ENCODE results near the gene GDAP1L1. TPM values are rescaled to one million over a fixed set of nuclear protein-coding genes. Genes with fewer than 3 reads are reported as not detected.
"Not testable (repeated sequence)": the region's sequence is repeated elsewhere in the genome, so short reads cannot be mapped to it uniquely, and the experiment has no call there.

The GDAP1L1 gene
- total RNA-seq, 1 donor from 2014 or later, result 1.1 TPM

- Mint-ChIP-seq H3K4me1 (ENCODE audit: low read depth) (no peaks in the 10 kb centered on the region), H3K4me3 (ENCODE audit: low read depth) (no peak overlapping the region), H3K9me3 (ENCODE audit: low read depth) (no peaks in the 10 kb centered on the region), H3K27ac (no peak overlapping the region), H3K36me3 (ENCODE audit: insufficient read depth) (no peaks in the 10 kb centered on the region), H3K27me3 (no peaks in the 10 kb centered on the region)
- DNase-seq (ENCODE audit: low spot score, unreplicated experiment), result no peak
- TF ChIP-seq, protein P1, sequence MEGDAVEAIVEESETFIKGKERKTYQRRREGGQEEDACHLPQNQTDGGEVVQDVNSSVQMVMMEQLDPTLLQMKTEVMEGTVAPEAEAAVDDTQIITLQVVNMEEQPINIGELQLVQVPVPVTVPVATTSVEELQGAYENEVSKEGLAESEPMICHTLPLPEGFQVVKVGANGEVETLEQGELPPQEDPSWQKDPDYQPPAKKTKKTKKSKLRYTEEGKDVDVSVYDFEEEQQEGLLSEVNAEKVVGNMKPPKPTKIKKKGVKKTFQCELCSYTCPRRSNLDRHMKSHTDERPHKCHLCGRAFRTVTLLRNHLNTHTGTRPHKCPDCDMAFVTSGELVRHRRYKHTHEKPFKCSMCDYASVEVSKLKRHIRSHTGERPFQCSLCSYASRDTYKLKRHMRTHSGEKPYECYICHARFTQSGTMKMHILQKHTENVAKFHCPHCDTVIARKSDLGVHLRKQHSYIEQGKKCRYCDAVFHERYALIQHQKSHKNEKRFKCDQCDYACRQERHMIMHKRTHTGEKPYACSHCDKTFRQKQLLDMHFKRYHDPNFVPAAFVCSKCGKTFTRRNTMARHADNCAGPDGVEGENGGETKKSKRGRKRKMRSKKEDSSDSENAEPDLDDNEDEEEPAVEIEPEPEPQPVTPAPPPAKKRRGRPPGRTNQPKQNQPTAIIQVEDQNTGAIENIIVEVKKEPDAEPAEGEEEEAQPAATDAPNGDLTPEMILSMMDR (IDR thresholded peaks at IDR 0.05; ENCODE audit: unreplicated experiment), result no peak
Observed at GRCh38 chr20:44319839-44320422, 72.8 kb downstream of the GDAP1L1 start.

DNA sequence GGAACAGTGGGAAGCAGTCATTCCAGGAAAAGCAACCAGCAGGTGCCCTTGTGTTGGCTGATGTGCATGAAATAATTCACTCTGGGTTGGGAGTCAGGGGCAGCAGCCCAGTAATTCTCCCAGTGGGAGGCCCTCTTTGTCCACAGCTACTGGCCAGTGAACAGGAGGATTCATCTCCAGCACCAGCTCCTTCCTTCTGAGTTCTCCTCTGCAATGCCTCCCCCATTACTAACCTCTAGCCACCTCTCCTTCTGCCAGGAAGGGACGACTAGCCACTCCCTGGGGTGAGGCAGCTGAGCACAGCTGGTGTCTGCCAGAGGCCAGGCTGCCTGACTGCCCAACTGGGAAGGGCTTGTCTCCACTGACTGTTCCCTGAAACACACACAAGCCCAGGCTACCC is 77.2 kb downstream of the GDAP1L1 start:
- no peak overlapping the region for H3K27ac Mint-ChIP-seq
- H3K27me3 Mint-ChIP-seq, result peaks cover 3% of the 10 kb centered on the region
- no peak overlapping the region for H3K4me3 Mint-ChIP-seq (ENCODE audit: low read depth)
- H3K4me1 Mint-ChIP-seq (ENCODE audit: low read depth), result no peaks in the 10 kb centered on the region
- DNase-seq (ENCODE audit: low spot score, unreplicated experiment), result no peak
- H3K9me3 Mint-ChIP-seq (ENCODE audit: low read depth), result no peaks in the 10 kb centered on the region
- no peaks in the 10 kb centered on the region for H3K36me3 Mint-ChIP-seq (ENCODE audit: insufficient read depth)
- TF ChIP-seq, protein P1 (IDR thresholded peaks at IDR 0.05; ENCODE audit: unreplicated experiment), result no peak

DNA sequence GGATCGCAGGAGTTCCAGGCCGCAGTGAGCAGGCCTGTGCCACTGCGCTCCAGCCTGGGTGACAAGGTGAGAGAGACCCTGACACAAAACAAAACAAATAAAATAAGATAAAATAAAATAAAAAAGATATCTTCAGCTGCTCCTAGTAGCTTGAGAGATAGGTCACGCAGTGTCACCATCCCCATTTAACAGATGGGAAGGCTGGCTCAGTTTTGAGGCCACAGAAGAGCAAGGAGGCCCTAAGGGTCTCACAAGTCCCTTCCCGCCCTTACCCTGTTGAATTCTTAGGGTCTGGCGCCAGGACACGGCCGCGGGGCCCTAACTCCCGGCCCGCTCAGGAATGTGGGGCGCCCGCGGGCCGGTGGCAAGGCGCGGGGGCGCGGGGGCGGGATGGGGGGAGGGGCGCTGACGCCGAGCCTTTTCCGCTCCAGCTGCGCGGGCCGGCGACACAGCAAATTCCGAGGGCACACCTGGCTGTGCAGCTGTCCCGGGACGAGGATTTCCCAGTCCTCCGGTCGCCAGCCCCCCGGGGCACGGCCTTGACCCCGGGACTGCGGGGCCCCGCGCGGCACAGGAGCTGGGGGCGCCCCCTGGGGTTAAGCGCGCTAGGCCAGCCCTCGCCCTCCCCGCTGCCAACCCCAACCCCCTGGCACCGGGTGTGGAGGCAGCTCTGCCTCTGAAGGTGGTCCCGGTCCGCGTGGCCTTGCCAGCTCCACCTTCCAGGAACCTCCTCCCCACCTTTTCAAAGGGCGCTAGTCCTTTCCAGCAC is 79.5 kb downstream of the GDAP1L1 start:
- TF ChIP-seq, protein P1 (IDR thresholded peaks at IDR 0.05; ENCODE audit: unreplicated experiment), result peak; percentile 18
- H3K36me3 Mint-ChIP-seq (ENCODE audit: insufficient read depth), result no peaks in the 10 kb centered on the region
- no peak overlapping the region for H3K4me3 Mint-ChIP-seq (ENCODE audit: low read depth)
- no peak overlapping the region for H3K27ac Mint-ChIP-seq
- H3K27me3 Mint-ChIP-seq, result peaks cover 3% of the 10 kb centered on the region
- no peaks in the 10 kb centered on the region for H3K9me3 Mint-ChIP-seq (ENCODE audit: low read depth)
- no peak for DNase-seq (ENCODE audit: low spot score, unreplicated experiment)
- H3K4me1 Mint-ChIP-seq (ENCODE audit: low read depth), result no peaks in the 10 kb centered on the region

- H3K27me3 Mint-ChIP-seq; H3K36me3 Mint-ChIP-seq (ENCODE audit: insufficient read depth); H3K4me1 Mint-ChIP-seq (ENCODE audit: low read depth); H3K4me3 Mint-ChIP-seq (ENCODE audit: low read depth); DNase-seq (ENCODE audit: low spot score, unreplicated experiment); H3K27ac Mint-ChIP-seq; H3K9me3 Mint-ChIP-seq (ENCODE audit: low read depth): not testable (repeated sequence)
Observed at GRCh38 chr20:44327748-44328147, 80.6 kb downstream of the GDAP1L1 start.

GRCh38 chr20:44328428-44328827 is 81.3 kb downstream of the GDAP1L1 start:
- DNase-seq (ENCODE audit: low spot score, unreplicated experiment), result no peak
- H3K4me3 Mint-ChIP-seq (ENCODE audit: low read depth), result no peak overlapping the region
- no peaks in the 10 kb centered on the region for H3K9me3 Mint-ChIP-seq (ENCODE audit: low read depth)
- peak overlapping the region; percentile 1 for H3K27ac Mint-ChIP-seq
- no peaks in the 10 kb centered on the region for H3K4me1 Mint-ChIP-seq (ENCODE audit: low read depth)
- H3K27me3 Mint-ChIP-seq, result peaks cover 3% of the 10 kb centered on the region
- no peaks in the 10 kb centered on the region for H3K36me3 Mint-ChIP-seq (ENCODE audit: insufficient read depth)
- TF ChIP-seq, protein P1 (IDR thresholded peaks at IDR 0.05; ENCODE audit: unreplicated experiment), result no peak

Other genes starting within 250 kb of the GDAP1L1 start
- gene JPH2, start 60.1 kb upstream of the GDAP1L1 start, total RNA-seq, result 0.12 and 0.24 TPM in 2 replicates
- 34.9 and 35.0 TPM in 2 replicates for gene OSER1, start 36.5 kb upstream of the GDAP1L1 start, total RNA-seq
- gene FITM2, start 63.9 kb downstream of the GDAP1L1 start, total RNA-seq, result 4.3 and 4.4 TPM in 2 replicates
- not detected in 2 replicates for gene R3HDML, start 89.7 kb downstream of the GDAP1L1 start, total RNA-seq
- 71.1 and 72.9 TPM in 2 replicates for gene HNF4A, start 108.4 kb downstream of the GDAP1L1 start, total RNA-seq
- 23.8 and 25.2 TPM in 2 replicates for gene TTPAL, start 228.6 kb downstream of the GDAP1L1 start, total RNA-seq